ENCODE results near the gene CTIF. TPM values are rescaled to one million over a fixed set of nuclear protein-coding genes. Genes with fewer than 3 reads are reported as not detected.

Gene CTIF
- total and polyA plus RNA-seq, 11 donors: 21.2 to 93.0 (median 68.0) TPM

DNA sequence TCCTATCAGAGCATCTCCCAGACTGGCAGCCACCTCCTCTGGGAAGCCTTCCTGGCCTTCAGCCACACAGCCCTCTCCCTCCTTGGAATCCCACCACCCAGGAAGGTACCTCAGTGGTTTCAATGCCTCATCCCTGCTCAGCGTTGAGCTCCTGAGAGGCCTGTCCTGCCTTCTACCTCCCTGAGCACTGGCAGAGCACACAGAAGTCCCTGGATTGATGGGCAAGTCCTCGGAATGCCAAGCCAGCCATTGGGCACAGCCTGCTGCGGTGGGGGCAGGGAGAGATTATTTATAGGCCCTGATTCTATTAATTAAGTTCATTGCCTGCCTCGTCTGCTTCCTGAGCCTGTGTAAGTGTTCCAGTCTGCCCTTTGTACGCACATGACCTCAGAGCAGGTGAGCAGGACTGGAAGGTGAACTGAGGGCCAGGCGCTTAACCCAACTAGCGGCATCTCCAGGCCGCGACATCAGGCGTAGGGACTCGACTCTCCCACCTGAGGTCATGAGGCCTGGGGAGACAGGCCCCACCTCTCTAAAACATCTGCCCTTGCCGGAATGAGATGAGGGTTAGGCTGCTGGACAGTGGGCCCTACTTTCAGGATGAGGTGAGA is 348.6 kb downstream of the CTIF start:
- TF ChIP-seq, protein P1, sequence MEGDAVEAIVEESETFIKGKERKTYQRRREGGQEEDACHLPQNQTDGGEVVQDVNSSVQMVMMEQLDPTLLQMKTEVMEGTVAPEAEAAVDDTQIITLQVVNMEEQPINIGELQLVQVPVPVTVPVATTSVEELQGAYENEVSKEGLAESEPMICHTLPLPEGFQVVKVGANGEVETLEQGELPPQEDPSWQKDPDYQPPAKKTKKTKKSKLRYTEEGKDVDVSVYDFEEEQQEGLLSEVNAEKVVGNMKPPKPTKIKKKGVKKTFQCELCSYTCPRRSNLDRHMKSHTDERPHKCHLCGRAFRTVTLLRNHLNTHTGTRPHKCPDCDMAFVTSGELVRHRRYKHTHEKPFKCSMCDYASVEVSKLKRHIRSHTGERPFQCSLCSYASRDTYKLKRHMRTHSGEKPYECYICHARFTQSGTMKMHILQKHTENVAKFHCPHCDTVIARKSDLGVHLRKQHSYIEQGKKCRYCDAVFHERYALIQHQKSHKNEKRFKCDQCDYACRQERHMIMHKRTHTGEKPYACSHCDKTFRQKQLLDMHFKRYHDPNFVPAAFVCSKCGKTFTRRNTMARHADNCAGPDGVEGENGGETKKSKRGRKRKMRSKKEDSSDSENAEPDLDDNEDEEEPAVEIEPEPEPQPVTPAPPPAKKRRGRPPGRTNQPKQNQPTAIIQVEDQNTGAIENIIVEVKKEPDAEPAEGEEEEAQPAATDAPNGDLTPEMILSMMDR (IDR thresholded peaks at IDR 0.05): no peak
- no peak for TF ChIP-seq POLR2A (IDR thresholded peaks at IDR 0.05)
- ATAC-seq: peak in 2 of 4 donors; percentile 9 to 21

DNA sequence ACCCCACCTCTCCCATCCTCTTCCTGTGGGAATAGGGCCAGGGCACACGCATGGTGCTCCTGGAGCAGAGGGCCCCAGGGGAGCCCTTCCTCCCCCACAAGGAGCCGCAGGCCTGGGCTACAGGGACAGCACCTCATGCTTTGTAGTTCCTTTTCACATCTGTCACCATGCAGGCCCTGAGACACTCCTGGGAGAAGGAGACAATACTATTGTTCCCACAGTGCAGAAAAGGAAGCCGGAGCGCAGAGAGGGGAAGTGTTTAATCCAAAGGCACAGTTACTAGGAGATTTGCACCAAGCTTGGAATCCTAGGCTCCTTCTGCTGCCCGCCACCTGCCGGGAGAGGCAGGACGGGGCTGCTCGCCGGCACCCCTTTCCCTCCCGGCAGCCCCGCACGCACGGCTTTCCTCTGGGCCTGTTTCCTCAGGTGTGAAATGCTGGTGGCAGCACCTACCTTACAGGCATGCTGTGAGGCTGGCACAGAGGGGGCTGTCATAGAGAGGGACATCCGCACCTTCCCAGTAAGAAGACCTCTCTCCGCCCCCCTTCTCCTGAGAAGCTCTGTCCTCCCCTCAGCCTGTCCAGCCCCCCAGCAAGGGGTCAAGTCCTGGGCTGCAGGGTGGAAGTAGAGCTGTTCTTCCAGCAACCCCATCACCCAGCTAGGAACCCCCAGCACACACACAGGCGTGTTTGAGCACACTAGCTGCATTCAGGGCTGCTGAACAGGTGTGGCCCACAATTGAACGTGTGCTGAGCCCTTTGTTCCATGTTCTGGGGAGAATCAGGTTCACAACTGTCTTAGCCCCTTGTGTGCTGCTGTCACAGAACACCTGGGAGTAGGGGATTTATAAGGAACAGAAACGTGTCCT is 349.3 kb downstream of the CTIF start:
- peak in 4 of 5 donors; percentile 42 to 57 (median 48) for DNase-seq
- TF ChIP-seq, protein P1 (IDR thresholded peaks at IDR 0.05): peak in 11 of 12 donors; percentile 18 to 49 (median 34)
- TF ChIP-seq POLR2A (IDR thresholded peaks at IDR 0.05): no peak
- no peaks in the 10 kb centered on the region for H3K27me3 ChIP-seq
- H3K27ac ChIP-seq: peak overlapping the region in 3 of 12 donors; percentile 24 to 49 (median 49)
- H3K36me3 ChIP-seq: no peaks in the 10 kb centered on the region
- no peaks in the 10 kb centered on the region for H3K9me3 ChIP-seq
- peak in 3 of 4 donors; percentile 32 to 82 (median 48) for ATAC-seq
- H3K4me1 ChIP-seq: peaks cover 0 to 38% (median 16%) of the 10 kb centered on the region in 12 donors
- intact Hi-C loops (cut with DNase I): loop anchor here in 1 of 10 donors (5.0 kb wide), 1 partner anchor 46 kb away; no protein-coding TSS in a partner anchor
- H3K4me3 ChIP-seq: no peak overlapping the region
- WGBS, 4 donors: 74 to 94% (median 80%) methylated on average over 14 to 18 of the region's 18 CpGs

More for the DNA sequence above, 348.6 kb downstream of the CTIF start:
- Histone ChIP-seq H3K36me3 (no peaks in the 10 kb centered on the region), H3K9me3 (no peaks in the 10 kb centered on the region), H3K4me3 (no peak overlapping the region), H3K27ac (peak overlapping the region in 4 of 12 donors; percentile 15 to 49 (median 36)), H3K27me3 (no peaks in the 10 kb centered on the region), H3K4me1 (peaks cover 0 to 38% (median 16%) of the 10 kb centered on the region in 12 donors)
- intact Hi-C loops (cut with DNase I): loop anchor here in 1 of 10 donors (5.0 kb wide), 1 partner anchor 45 kb away; no protein-coding TSS in a partner anchor
- WGBS, 4 donors: 76 to 90% (median 81%) methylated on average over 10 to 12 of the region's 12 CpGs
- DNase-seq: no peak

DNA sequence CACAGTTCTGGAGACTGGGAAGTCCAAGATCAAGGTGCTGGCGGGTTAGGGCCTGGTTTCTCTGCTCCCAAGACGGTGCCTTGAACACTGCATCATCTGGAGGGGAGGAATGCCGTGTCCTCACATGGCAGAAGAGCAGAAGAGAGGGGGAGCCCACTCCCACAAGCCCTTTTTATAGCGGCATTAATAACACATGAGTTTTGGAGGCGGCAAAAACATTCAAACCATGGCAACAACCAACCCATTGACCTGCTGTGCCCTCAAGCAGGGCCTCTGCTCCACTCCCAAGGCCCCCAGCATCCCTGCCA is 349.9 kb downstream of the CTIF start:
- DNase-seq (no peak), ATAC-seq (no peak)
- Histone ChIP-seq H3K4me1 (peaks cover 0 to 41% (median 18%) of the 10 kb centered on the region in 12 donors), H3K27me3 (no peaks in the 10 kb centered on the region), H3K36me3 (no peaks in the 10 kb centered on the region), H3K9me3 (no peaks in the 10 kb centered on the region), H3K27ac (no peak overlapping the region), H3K4me3 (no peak overlapping the region)
- TF ChIP-seq, protein P1 (IDR thresholded peaks at IDR 0.05): no peak
- TF ChIP-seq POLR2A (IDR thresholded peaks at IDR 0.05): no peak
- intact Hi-C loops (cut with DNase I): loop anchor here in 1 of 10 donors (5.0 kb wide), 1 partner anchor 46 kb away; no protein-coding TSS in a partner anchor
- WGBS, 4 donors: 96 to 100% (median 97%) methylated on average over 2 to 5 of the region's 5 CpGs

Measured in heart left ventricle (tissue), 16 donors.